ENCODE measurements around the gene GLRX3.

The GLRX3 gene

GRCh38 chr10:130208807-130209206 is 72.6 kb downstream of the GLRX3 start:
- DNase-seq (ENCODE audit: low spot score) = no peak

GRCh38 chr10:130212746-130213145 is 76.6 kb downstream of the GLRX3 start:
- no peak for DNase-seq (ENCODE audit: low spot score)

DNA sequence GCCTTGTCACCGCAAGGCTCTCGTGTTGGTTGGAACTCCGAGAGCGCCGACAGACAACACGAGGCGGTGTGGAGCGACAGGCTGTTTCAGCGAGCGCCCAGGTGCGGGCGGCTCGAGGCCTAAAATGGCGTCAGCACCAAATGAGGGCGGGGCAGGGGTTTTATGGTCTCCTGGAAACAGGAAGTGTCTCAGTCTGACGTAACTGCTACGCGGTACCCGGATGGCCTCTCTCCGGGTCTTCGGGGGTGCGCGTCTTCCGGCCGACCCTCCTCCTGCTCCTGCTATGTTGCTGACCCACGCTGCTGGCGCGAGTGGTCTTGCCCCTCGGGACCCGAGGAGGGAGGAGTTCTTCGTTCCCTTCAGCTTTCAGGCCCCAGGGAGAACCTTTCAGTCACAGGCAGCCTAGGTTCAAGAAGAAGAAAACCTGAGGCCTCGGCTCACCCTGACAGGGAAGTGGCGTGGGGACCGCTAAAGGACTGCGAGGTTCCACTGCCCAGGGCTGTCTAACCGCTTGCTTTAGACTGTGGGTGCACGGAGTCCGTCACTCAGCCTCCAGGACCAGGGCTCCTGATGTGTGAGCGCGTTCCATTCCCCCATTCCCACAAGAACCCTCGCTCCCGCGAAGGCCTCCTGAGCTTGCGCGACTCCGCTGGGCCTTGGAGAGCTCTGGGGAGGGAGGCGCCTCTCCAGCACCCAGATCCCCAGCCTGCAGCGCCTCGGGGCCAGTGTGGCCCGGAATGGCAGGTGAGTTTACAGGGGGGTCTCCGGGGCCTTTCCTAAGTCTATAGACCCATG is 77.3 kb downstream of the GLRX3 start:
- no peak for DNase-seq (ENCODE audit: low spot score)

DNA sequence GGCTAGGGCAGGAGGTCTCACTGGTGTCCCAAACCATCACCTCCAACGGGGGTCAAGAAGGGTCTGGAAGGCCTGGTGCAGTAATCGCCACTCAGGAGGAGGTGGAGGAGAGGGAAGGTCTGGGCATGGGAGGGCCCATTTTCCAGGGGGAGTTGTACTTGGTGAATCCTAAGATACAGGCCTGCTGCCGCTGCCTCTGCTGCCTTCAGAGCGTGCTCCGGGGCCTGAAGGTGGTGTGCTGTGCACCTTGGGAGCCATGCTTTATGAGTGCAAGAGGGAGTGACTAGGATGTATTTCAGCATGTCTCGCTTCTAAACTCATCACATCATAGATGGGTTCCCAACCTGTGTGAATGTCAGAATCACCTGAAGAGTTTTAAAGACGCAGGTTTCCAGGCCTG is 78.2 kb downstream of the GLRX3 start:
- DNase-seq (ENCODE audit: low spot score) = no peak

- DNase-seq (ENCODE audit: low spot score) = no peak
Observed at GRCh38 chr10:130215151-130215930, 79.2 kb downstream of the GLRX3 start.

GRCh38 chr10:130215931-130216231 is 79.7 kb downstream of the GLRX3 start:
- DNase-seq (ENCODE audit: low spot score) = no peak

DNA sequence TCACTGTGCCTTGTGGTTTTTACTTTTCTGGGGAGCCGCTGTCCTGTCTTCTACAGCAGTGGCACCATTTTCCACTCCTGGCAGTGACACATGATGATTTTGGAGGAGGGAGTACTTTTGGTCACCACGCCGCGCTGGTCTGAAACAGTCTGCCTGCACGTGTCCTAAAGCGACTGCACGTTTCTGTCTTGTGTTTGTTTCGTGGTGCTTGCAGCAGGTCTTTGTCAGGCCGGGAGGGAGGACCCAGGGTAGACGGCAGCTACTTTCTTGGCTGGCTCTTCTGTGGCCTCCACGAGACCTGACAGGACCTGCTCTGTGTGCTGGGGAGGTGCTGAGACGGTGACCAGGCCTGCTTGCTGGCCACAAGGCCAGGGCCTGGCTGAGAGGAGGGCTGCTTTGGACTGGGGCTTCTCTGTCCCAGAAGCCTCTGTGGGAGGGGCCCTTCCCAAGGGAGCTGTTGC is 82.0 kb downstream of the GLRX3 start:
- DNase-seq (ENCODE audit: low spot score) = no peak

DNA sequence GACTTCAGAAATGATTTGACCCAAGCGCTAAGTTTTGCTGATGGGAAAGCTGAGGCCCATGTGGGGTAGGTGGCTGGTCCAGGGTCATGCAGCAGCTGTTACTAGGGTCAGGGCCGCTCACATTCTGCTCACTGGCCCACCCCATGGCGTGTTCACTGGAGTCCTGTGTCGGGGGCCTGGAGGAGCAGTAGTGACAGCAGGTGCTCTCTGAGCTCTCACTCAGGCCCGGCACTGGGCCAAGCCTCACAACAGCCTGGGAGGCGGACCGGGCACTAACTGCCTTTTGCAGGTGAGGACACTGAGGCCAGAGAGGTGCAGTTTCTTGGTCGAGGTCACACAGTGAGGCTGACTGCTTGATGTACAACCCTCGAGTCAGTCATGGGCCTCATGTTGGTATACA is 82.7 kb downstream of the GLRX3 start:
- no peak for DNase-seq (ENCODE audit: low spot score)

DNA sequence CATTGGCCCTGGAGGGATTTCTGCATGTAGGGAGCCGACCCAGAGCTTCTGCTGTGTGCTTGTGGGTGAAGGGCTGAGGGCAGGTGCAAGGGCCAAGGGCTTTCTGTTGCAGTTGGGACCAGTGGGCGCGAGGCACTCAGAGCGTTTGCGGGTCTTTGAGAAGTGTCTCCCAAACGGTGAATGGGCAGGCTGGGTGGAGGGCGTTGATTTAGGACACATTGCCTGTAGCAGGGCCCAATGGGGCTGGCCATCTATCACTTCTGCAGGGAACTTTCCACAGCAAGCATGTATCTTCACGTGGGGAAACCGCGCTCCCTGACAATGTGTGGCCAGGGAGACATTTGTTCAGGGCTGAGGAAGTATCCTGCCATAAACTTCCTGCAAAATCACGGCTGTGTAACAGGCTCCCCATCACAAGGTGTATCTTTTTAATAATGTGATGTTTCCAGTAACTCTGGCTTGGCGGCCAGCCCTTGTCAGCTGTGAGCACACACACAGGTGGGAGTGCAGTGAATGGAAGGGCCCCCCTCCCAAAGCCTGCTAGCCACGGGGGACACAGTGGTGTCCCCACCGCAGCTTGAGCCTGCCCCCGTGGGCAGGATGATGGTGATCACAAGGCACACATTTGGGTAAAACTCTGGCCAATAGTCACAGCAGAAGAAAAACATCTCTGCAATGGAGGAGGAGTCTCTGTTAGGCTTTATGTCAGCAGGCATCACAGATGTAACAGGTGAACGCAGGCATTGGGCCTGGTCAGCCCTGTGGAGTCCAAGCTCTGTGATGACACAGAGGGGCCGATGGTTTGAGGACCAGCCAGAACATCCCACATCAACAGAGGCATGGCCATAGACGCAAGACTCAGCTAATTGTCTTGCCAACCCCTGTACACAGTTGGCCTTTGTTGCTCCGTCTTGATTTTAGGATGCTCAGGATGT is 84.3 kb downstream of the GLRX3 start:
- no peak for DNase-seq (ENCODE audit: low spot score)

GRCh38 chr10:130221456-130222375 is 85.5 kb downstream of the GLRX3 start:
- DNase-seq (ENCODE audit: low spot score) = no peak

DNA sequence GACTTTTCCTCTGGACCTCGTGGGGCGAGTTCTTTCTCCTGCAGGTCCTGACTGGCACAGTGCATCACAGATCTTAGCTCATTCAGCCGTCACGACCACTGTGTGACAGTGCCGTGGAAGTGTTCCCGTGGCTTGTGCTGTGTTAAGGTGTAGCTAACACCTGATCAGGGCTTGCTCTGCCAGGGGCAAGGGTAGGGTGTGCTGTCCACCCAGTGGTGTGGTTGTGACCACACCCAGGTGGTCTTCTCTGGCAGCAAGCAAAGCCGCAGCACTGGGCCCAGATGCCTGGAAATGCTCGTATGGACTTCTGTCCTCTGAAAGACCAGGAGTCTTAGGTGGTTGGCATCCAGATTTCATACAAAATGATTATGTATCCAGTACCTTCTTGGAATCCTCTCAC is 86.2 kb downstream of the GLRX3 start:
- no peak for DNase-seq (ENCODE audit: low spot score)

- no peak for DNase-seq (ENCODE audit: low spot score)
Observed at GRCh38 chr10:130224228-130224627, 88.0 kb downstream of the GLRX3 start.

DNA sequence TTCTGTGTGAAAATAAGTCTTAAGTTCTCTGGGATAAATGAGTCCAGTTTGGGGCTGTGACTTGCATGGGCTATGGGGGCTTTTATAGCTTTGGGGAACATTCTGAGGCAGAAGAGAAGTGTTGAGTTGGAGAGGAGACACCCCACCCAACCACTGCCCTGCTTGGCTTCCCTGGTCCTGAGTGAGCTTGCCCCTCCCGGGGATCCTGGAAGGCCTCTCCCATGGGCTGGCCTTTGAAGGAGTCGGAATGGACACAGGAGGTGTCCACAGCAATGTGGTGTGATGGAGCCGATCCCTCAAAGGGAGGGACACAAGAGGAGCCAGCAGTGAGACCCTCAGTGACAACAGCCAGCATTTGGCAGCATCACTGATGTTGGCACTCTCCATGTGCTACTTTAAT is 89.8 kb downstream of the GLRX3 start:
- no peak for DNase-seq (ENCODE audit: low spot score)

- DNase-seq (ENCODE audit: low spot score) = no peak
Observed at GRCh38 chr10:130227883-130228282, 91.7 kb downstream of the GLRX3 start.

Measured in COLO829 (cell line).